Activated T-helper 1 cell treated with anti-CD3 and anti-CD28 coated beads, Interleukin-12 subunit alpha, Interleukin-12 subunit beta, Interleukin-2, Interleukin-4 antibody, amounts not matched to agents 30 ng/mL and 10 ng/mL and 1 ng/mL, durations not matched to agents 14 hours and 24 hours and 36 hours (primary cell): ENCODE results near the gene PHACTR1. TPM values are rescaled to one million over a fixed set of nuclear protein-coding genes. Genes with fewer than 3 reads are reported as not detected.

Experiments used
- DNase-seq: peaks from one replicate; pipeline ENCODE4 v3.0.0; 2021; ENCODE audit warnings: low spot score
- H3K27ac Mint-ChIP-seq: one replicate; pipeline ENCODE4 v1.8.0; 2021; ENCODE audit warnings: mild to moderate bottlenecking, mixed read lengths
- H3K27me3 Mint-ChIP-seq: one replicate; pipeline ENCODE4 v1.8.0; 2022; ENCODE audit warnings: mild to moderate bottlenecking, moderate library complexity, mixed read lengths; ENCODE audit not compliant: insufficient read depth
- H3K36me3 Mint-ChIP-seq: one replicate; pipeline ENCODE4 v1.8.0; 2021; ENCODE audit warnings: low read depth, mixed read lengths
- H3K4me1 Mint-ChIP-seq: one replicate; pipeline ENCODE4 v1.8.0; 2021; ENCODE audit warnings: low read depth, mixed read lengths
- H3K4me3 Mint-ChIP-seq: one replicate; pipeline ENCODE4 v1.8.0; 2021; ENCODE audit warnings: mild to moderate bottlenecking, moderate library complexity, mixed read lengths
- H3K9me3 Mint-ChIP-seq: one replicate; pipeline ENCODE4 v1.8.0; 2021; ENCODE audit warnings: mixed read lengths
- intact Hi-C: fragments of 100-400 bp; cut with micrococcal nuclease; formaldehyde crosslinking; loops from one replicate; pipeline ENCODE4 v1.15.1; 2024
- total RNA-seq: library from RNA; stranded (reverse); gene quantifications from 2 replicates; pipeline ENCODE4 v1.2.3, GENCODE V29; 2022

PHACTR1 gene
- total RNA-seq, 1 donor from 2014 or later: 0.44 TPM

DNA sequence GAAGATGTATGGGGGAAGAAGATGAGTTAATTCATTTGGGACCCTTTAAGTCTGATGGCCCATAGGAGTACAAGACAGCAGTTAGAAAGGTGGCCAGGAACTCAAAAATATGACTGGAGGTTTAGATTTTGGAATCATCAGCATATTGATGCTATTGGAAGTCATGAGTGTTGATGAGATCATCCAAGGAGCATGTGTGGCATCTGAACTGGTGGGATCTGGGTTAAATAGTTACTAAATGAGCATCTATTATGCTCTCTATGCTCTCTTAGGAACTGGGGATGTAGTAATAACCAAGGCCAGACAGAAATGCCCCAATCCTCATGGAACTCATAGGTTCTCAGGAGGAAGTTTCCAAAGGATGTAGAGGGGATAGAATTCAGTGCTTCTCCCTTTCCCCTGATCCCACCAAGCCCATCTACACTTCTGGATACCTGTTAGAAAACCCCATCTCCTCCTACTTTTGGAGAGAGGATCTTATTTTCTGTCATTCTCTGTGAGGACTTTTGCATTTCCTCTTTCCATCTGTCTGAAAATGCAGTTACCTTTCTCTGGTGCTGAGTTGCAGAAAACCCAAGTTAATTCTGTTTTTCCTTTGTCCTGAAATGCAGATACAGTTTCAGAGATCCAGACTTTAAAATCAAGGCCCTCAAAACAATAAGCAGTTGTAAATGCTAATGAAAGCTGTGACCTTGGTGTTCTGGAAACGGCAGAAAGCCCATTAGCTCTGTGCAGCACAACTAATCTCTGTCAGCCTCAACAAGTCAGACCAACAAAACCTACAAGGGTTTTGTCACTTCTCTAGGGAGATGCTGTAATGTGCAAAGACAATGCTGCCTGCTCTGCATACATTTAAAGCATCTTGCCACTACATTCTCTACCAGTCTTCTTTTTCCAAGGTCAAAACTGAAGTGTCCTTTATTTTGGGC, 546.0 kb downstream of the PHACTR1 start:
- no peak for DNase-seq
- intact Hi-C loops: no loop called here
- no peak overlapping the region for H3K27ac Mint-ChIP-seq
- peaks cover 15% of the 10 kb centered on the region for H3K4me1 Mint-ChIP-seq
- peaks cover 6% of the 10 kb centered on the region for H3K27me3 Mint-ChIP-seq
- H3K36me3 Mint-ChIP-seq: peaks cover 2% of the 10 kb centered on the region
- H3K4me3 Mint-ChIP-seq: no peak overlapping the region
- peaks cover 4% of the 10 kb centered on the region for H3K9me3 Mint-ChIP-seq

DNA sequence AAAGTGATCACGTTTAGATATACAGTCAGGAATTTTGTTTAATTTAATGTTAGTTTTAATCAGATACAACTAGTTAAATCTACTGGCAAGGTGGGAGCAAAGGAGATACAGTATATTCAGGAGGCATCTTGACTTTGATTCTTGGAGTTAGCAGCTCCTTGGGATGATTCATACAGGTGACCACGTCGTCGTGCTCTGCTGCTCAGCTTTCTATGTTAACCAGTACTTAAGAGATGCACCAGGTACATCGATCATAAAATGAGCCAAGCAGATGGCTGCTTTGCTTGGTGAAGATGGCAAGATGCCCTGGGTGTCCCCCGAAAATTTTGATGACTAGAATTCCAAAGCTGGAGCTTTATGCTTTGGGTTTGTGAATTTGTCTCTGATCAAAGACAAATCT, 547.1 kb downstream of the PHACTR1 start:
- DNase-seq: no peak
- peaks cover 6% of the 10 kb centered on the region for H3K27me3 Mint-ChIP-seq
- intact Hi-C loops: no loop called here
- peaks cover 15% of the 10 kb centered on the region for H3K4me1 Mint-ChIP-seq
- H3K36me3 Mint-ChIP-seq: peaks cover 2% of the 10 kb centered on the region
- H3K9me3 Mint-ChIP-seq: peaks cover 4% of the 10 kb centered on the region
- no peak overlapping the region for H3K4me3 Mint-ChIP-seq
- no peak overlapping the region for H3K27ac Mint-ChIP-seq

DNA sequence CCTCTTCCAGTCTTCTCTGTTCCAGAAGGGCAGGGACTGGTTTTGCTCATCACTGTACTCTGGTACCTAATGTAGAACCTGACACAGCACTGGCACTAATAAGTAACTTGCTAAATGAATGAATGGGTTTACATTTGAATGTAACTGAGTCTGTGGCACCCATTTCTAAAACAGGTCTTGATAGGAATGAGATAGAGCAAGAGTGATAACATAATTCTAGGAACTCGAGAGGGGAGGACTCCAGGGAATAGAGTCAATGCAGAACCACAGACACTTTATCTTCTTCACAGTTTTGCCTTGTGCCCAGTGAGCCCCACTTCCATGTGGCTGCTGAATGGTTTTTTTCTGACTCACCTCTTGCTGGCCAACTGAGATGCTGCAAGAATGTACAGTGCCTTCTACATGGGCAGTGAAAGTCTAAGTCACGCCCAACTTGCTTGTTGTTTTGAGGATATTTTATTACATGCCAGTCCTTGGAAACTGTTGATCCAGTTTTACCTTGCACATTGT, 550.6 kb downstream of the PHACTR1 start:
- Mint-ChIP-seq H3K9me3 (peaks cover 4% of the 10 kb centered on the region), H3K27me3 (peaks cover 8% of the 10 kb centered on the region), H3K27ac (no peak overlapping the region), H3K36me3 (peaks cover 2% of the 10 kb centered on the region), H3K4me1 (peaks cover 11% of the 10 kb centered on the region), H3K4me3 (no peak overlapping the region)
- no peak for DNase-seq
- intact Hi-C loops: no loop called here

DNA sequence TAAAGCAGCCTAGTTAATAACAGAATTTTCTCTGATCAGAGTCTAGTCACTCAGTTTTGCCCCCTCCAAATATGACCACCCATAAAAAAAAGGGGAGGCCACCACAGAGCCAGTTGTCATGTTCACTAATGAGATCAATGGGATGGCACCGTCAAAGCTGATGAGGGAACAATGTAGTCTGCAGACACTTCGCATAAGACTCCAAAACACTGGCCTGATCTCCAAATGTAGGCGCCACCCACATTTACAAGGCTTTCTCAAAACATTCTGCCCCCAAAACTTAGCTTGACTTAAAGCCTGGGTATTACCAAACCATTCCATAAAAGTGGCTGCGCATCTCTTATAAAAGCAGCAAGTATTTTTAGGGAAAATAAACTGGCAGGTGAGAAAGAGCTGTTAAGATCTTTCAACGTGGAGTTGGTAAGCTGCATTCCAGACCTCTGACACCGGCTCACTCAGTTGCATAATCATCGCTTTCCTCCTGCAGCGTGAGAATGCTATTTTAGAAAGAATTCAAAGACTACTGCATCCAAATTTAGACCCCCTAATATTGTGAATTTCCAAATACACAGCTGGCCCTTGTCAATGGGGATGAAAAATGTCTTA, 552.4 kb downstream of the PHACTR1 start:
- Mint-ChIP-seq H3K4me1 (peaks cover 23% of the 10 kb centered on the region), H3K36me3 (peaks cover 2% of the 10 kb centered on the region), H3K27ac (no peak overlapping the region), H3K9me3 (peaks cover 4% of the 10 kb centered on the region), H3K4me3 (no peak overlapping the region), H3K27me3 (peaks cover 10% of the 10 kb centered on the region)
- intact Hi-C loops: no loop called here
- DNase-seq: no peak

DNA sequence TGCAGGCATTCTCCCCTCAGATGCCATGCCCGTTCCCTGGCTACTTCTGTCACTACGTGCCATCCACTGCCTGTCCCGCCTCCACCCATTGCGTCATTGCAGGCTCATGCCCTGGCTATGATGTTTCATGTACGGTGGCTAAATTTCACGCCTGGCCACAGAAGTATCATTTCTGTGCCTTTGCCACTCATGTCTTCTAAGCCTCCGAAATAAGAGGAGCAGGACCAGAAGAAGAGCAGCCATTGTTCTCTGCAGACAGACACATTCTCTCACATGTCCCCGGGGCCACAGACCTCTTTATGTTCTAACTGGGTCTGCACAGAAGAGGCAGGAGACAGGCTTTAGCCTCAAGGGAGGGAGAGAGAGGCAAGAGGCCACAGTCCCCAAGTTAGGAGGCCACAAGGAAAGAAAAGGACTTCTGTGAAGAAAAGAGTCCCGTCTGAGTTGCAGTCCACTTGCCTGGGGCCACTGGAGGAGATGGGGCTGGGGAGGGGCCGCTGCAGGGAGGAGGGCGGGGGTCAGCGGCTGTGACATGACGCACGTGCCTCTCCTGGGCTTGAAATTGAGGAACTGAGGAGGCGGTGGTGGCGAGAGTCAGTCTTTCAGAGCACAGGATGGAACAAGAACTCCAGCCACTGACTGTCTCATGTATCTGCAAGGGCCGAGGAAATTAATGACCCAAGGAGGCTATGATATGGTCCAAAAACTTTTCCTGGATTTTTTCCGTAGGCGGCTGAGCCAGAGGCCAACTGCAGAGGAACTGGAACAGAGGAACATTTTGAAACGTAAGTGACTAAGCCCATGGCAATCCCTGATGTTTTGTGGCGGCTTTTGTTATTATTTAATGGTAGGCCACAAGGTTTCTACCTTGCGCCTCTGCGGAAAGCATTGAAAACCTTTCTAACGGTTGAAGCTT, 555.8 kb downstream of the PHACTR1 start:
- H3K9me3 Mint-ChIP-seq: no peaks in the 10 kb centered on the region
- intact Hi-C loops: loop anchor here (1.0 to 5.0 kb wide), 2 partner anchors 30 to 155 kb away; no protein-coding TSS in a partner anchor
- H3K36me3 Mint-ChIP-seq: no peaks in the 10 kb centered on the region
- peaks cover 24% of the 10 kb centered on the region for H3K4me1 Mint-ChIP-seq
- no peak overlapping the region for H3K4me3 Mint-ChIP-seq
- H3K27ac Mint-ChIP-seq: no peak overlapping the region
- DNase-seq: no peak
- peaks cover 7% of the 10 kb centered on the region for H3K27me3 Mint-ChIP-seq

DNA sequence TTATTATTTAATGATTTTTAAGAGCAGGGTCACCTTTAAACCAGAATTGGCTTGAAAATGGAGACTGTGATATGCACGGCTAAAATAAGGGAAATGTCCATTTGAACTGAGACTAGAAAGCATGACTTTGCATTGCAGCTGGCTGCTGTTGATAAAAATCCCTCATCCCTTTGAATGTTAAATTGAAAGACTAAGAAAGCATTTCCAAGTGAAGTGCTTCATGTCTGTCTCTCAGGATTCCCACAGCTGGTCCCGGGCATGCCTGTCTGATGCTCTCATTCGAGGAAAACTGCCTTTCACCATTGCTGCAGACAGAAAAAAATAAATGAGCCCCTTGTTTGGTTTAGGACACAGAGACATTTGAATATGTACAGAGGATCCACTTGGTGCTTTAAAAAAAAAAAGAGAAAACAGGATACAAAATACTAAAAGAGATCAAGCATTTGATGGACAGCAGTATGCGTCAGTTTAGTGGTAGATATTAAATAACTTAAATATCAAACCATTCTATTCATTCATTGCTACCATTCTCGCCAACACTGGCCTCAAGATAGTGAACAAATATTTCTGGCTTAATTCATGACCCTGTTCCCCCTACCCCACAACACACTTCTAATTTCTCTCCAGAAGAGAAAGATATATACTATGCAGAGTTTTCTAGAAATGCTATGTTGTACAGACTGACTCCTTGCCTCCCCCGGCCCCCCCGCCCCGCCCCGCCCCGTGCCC, 556.8 kb downstream of the PHACTR1 start:
- Mint-ChIP-seq H3K27ac (no peak overlapping the region), H3K4me3 (no peak overlapping the region), H3K36me3 (no peaks in the 10 kb centered on the region), H3K27me3 (peaks cover 11% of the 10 kb centered on the region), H3K4me1 (peaks cover 23% of the 10 kb centered on the region), H3K9me3 (no peaks in the 10 kb centered on the region)
- intact Hi-C loops: loop anchor here (1.0 to 5.0 kb wide), 2 partner anchors 29 to 154 kb away; no protein-coding TSS in a partner anchor
- no peak for DNase-seq

DNA sequence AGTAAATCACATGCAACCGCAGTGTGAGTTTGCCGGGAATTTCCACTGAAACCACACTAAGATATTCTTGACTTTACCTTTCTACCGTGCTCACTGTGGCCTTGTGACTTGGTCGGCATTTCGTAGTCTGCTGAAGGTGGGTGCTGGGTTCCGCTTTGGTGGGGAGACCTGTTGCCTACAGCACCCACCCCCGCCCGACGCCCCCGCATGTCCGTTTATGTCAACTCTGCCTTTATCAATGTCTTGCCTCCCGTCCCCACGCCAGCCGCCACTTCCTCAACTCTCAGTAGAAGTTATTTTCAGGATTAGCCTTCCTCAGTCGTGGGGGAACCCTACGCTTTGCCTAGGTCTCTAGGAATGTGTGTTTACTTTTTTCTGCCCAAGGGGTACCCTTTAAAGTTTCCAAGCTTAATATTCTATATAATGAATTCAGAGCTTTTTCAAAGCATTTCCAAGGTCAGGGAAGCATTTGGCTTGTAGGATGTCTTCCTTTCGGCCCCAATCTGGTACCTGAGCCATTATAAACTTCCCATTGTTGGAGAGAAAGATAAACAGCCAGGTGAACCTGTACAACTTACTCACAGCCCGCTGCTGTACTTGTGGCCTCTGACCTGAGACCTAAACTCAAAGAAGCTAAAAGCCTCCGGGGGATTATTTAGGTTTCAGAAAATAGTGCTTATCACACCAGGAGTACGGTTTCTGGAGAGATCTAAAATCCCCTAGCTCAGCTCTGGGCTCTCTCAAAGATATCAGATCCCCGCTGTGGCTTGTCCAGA, 557.6 kb downstream of the PHACTR1 start:
- Mint-ChIP-seq H3K4me3 (peak overlapping the region; percentile 56), H3K36me3 (no peaks in the 10 kb centered on the region), H3K27ac (peak overlapping the region; percentile 67), H3K27me3 (peaks cover 11% of the 10 kb centered on the region), H3K4me1 (peaks cover 23% of the 10 kb centered on the region), H3K9me3 (no peaks in the 10 kb centered on the region)
- peak; percentile 55 for DNase-seq
- intact Hi-C loops: loop anchor here (1.0 to 5.0 kb wide), 5 partner anchors 28 to 181 kb away; partner anchors contain the start of gene TBC1D7

DNA sequence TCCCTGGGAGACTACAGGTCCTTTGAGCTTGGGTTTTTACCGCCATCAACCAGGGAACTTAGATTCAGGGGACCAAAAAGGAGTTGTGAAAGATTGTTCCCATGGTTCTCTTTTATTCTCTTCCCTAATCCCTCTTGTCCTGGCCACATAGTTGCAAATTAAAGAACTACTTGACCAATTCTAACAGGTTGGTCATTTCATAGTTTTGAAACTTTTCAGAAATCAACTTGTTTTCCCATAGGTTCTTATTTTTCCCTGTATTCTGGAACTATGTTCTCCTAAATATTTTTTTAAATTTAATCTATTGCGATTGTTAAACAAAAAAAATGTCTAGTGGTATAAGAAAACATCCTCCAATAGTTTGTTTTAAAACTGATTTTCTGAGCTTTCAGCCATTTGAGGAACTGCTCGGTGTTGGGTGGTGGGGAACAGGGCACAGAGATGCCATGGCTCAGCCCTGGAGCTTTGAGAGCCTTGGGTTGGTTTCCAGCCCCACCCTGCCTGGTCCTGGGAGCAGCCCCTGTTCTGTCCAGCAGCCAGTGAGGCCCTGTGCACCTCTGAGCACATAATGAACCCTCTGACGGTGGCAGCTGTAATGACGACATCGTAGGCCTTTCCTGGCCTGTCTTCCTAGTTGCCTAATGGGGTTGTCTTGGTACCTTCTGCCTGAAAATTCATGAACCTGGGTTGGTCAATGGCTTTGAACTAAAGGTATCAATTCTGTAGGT, 558.3 kb downstream of the PHACTR1 start:
- Mint-ChIP-seq H3K36me3 (no peaks in the 10 kb centered on the region), H3K9me3 (no peaks in the 10 kb centered on the region), H3K4me1 (peaks cover 23% of the 10 kb centered on the region), H3K27me3 (peaks cover 14% of the 10 kb centered on the region), H3K4me3 (no peak overlapping the region), H3K27ac (no peak overlapping the region)
- no peak for DNase-seq
- intact Hi-C loops: loop anchor here (1.0 to 5.0 kb wide), 4 partner anchors 53 to 180 kb away; partner anchors contain the start of gene TBC1D7

DNA sequence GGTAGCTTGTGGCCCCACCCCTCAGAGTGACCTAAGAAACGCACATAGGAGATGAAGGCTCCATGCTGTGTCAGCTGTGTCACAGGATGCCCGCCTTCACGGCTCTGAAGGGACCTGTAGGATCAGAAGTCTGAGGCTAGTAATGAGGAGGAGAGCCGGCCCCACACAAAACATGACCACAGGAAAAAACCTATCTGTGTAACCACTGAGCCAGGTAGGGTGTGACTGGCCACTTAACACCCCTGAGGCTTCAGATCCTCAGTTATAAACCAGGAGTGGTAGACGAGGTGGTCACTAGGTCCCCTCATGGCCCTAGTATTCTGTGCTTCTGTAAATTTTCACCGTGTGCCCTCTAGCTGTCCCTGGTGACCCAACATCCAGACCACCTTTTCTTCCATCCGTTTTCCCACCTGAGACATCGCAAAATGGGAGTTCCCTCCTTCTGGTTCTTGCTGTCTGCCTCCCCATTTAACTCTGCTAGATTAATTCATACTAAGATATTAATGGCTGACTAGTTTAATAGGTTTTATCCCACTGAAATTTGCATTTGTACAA, 558.9 kb downstream of the PHACTR1 start:
- Mint-ChIP-seq H3K27ac (no peak overlapping the region), H3K27me3 (peaks cover 17% of the 10 kb centered on the region), H3K36me3 (no peaks in the 10 kb centered on the region), H3K4me1 (peaks cover 23% of the 10 kb centered on the region), H3K4me3 (no peak overlapping the region), H3K9me3 (no peaks in the 10 kb centered on the region)
- DNase-seq: no peak
- intact Hi-C loops: no loop called here

DNA sequence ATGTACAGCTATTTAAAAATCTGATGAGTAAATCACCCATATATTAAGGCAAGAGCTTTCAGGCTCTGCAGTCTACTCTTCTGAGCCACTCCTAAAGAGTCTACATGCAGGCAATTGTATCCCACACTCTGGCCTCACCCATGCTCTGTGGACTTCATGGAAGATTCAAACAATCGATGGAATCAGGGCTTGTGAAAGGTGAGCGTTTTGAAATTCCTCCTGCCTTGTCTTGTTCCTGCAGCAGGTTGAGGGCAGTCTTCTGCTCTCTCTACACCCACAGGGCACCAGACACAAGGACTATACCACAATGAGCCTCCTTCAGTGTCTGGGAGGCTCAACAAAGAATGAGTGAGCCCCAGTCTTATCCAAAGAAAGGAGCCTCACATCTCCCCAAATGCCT, 560.7 kb downstream of the PHACTR1 start:
- Mint-ChIP-seq H3K4me1 (peaks cover 19% of the 10 kb centered on the region), H3K9me3 (no peaks in the 10 kb centered on the region), H3K27ac (no peak overlapping the region), H3K36me3 (no peaks in the 10 kb centered on the region), H3K27me3 (peaks cover 15% of the 10 kb centered on the region), H3K4me3 (no peak overlapping the region)
- no peak for DNase-seq
- intact Hi-C loops: no loop called here

DNA sequence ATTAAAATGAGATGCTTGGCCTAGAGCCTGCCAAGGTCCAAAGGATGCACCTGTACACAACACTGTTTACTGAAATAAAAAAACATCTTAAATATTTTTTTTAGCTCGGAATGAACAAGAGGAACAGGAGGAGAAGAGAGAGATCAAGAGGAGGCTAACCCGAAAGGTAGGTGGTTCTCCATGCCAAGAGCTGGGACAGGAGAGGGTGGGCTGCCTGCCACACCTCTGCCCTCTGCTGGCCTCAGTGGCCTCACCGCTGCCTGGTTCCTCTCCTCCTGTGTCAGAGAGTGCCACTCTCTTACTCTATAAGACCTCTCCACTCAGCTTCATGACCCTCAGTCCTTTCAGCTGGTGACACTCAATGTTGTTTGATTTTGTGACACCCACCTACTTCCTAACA, 561.6 kb downstream of the PHACTR1 start:
- H3K27me3 Mint-ChIP-seq: peaks cover 15% of the 10 kb centered on the region
- intact Hi-C loops: no loop called here
- no peak for DNase-seq
- H3K27ac Mint-ChIP-seq: no peak overlapping the region
- no peaks in the 10 kb centered on the region for H3K36me3 Mint-ChIP-seq
- no peak overlapping the region for H3K4me3 Mint-ChIP-seq
- no peaks in the 10 kb centered on the region for H3K9me3 Mint-ChIP-seq
- H3K4me1 Mint-ChIP-seq: peaks cover 16% of the 10 kb centered on the region
